HFFc6 (cell line): Measurements from ENCODE around the gene ATP23. TPM values are rescaled to one million over a fixed set of nuclear protein-coding genes. Genes with fewer than 3 reads are reported as not detected.

Experiments
- DNase-seq: peaks from one replicate; pipeline ENCODE4 v3.0.0-alpha.2; 2018
- H3K27ac Mint-ChIP-seq: 2 replicates; pipeline ENCODE4 v1.8.0; 2020; ENCODE audit warnings: mild to moderate bottlenecking, mixed read lengths
- H3K27me3 Mint-ChIP-seq: 2 replicates; pipeline ENCODE4 v1.8.0; 2021; ENCODE audit warnings: mild to moderate bottlenecking, moderate library complexity, mixed read lengths; ENCODE audit not compliant: insufficient read depth
- H3K36me3 Mint-ChIP-seq: 2 replicates; pipeline ENCODE4 v1.8.0; 2021; ENCODE audit warnings: low read depth, mixed read lengths
- H3K4me1 Mint-ChIP-seq: 2 replicates; pipeline ENCODE4 v1.8.0; 2020; ENCODE audit warnings: low read depth, mixed read lengths
- H3K4me3 Mint-ChIP-seq: 2 replicates; pipeline ENCODE4 v1.8.0; 2020; ENCODE audit warnings: mild to moderate bottlenecking, moderate library complexity, mixed read lengths
- H3K9me3 Mint-ChIP-seq: 2 replicates; pipeline ENCODE4 v1.8.0; 2020; ENCODE audit warnings: mild to moderate bottlenecking, mixed read lengths
- long read RNA-seq: library from polyadenylated mRNA; unstranded; transcript quantifications from one replicate; pipeline ENCODE4 v2.0.0, GENCODE V29; 2019
- total RNA-seq, 6 experiments: library from RNA; stranded (reverse); fragmentation: NEBNext Ultra II Directional; extraction: Animal tissue kit (Norgen Biotek cat#: 25700); gene quantifications; 2 replicates in 1 of 6; 3 replicates in 5 of 6; pipeline ENCODE4 v1.2.3, GENCODE V29; 2021
- TF ChIP-seq, protein P1 (sequence below): fragments of 200-600 bp; sonication (generic); IDR thresholded peaks from 2 replicates; pipeline ENCODE4 v1.5.0; 2021; ENCODE audit warnings: antibody characterized with exemption, mild to moderate bottlenecking

Gene ATP23, protein sequence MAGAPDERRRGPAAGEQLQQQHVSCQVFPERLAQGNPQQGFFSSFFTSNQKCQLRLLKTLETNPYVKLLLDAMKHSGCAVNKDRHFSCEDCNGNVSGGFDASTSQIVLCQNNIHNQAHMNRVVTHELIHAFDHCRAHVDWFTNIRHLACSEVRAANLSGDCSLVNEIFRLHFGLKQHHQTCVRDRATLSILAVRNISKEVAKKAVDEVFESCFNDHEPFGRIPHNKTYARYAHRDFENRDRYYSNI
- 1 to 10 TPM; 3.1 to 4.0 (median 3.6) TPM for total RNA-seq
- long read RNA-seq, partial matches to known transcripts, result 0 of 7 reads
- long read RNA-seq, other reads (novel, unspliced or antisense), result 3 of 7 reads

DNA sequence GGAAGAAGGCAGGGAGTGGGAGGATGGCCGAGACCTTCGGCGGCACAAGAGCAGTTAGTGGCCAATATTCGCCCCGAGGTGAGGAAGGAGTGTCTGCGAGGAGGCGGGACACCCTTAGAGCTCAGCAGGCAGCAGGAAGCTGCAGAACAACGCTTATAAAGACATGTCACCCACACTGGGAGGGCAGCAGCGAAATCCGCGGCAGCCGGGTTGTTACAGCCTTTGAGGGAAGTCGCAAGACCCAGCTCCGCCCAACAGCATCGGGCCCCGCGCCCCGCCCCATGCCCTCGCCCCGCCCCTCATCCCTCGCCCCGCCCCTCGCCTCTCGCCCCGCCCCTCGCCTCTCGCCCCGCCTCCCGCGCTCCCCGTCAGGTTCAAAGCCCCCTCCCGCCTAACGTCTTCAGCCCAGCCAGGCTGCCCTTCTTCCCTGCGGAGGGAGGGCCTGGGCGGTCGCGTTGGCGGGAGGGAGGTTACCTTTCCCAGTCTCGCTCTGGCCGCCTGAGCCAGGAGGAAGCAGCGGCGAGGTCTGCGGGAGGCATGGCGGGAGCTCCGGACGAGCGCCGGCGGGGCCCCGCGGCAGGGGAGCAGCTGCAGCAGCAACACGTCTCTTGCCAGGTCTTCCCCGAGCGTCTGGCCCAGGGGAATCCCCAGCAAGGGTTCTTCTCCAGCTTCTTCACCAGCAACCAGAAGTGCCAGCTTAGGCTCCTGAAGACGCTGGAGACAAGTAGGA, at the start of gene ATP23:
Gene ATP23 (plus strand): TSS at position 403 of the 730 bp plus-strand sequence. CDS start 135 bp downstream, at position 538.
- H3K4me1 Mint-ChIP-seq, result peaks cover 25% of the 10 kb centered on the region
- H3K4me3 Mint-ChIP-seq, result peak within 1 kb of the TSS; percentile 93
- H3K36me3 Mint-ChIP-seq, result no peaks in the 10 kb centered on the region
- no peaks in the 10 kb centered on the region for H3K27me3 Mint-ChIP-seq
- no peaks in the 10 kb centered on the region for H3K9me3 Mint-ChIP-seq
- H3K27ac Mint-ChIP-seq, result peak within 1 kb of the TSS; percentile 87
- DNase-seq, result peak; percentile 82
- TF ChIP-seq, protein P1, sequence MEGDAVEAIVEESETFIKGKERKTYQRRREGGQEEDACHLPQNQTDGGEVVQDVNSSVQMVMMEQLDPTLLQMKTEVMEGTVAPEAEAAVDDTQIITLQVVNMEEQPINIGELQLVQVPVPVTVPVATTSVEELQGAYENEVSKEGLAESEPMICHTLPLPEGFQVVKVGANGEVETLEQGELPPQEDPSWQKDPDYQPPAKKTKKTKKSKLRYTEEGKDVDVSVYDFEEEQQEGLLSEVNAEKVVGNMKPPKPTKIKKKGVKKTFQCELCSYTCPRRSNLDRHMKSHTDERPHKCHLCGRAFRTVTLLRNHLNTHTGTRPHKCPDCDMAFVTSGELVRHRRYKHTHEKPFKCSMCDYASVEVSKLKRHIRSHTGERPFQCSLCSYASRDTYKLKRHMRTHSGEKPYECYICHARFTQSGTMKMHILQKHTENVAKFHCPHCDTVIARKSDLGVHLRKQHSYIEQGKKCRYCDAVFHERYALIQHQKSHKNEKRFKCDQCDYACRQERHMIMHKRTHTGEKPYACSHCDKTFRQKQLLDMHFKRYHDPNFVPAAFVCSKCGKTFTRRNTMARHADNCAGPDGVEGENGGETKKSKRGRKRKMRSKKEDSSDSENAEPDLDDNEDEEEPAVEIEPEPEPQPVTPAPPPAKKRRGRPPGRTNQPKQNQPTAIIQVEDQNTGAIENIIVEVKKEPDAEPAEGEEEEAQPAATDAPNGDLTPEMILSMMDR, result no peak

DNA sequence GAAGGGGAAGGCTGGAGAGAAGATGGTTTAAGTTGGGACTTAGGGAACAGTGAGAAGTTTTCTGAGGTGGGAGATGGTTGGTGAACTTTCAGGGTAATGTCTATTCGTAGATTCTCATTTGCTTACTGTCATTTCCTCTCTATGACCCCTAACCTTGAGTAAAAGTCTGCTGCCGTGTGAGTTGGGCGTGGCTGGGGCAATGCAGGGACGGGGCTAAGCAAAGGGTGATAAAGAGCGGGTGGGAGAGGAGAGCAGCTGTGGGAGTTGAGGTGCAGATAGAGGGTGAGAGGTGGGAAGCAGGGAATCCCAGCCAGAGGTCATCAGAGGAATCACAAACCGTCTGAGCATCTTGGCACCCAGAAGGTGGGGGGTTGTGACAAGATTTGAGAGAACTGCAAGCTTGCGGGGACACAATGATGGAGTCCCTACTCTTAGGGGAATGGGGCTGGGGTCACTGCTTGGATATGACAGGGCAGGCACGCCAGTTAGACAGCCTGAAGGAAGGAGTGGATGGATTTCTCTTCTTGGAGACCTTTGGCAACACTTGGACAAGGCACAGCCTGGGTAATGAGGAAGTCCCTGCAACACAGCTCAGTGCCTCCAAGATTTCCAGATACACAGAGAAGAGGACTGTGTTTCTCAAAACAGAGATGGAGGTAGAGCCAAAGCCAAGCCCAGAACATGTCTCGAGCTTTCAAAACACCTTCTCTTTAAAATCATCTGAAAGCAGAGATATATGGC, 49.0 kb upstream of the ATP23 start:
- Mint-ChIP-seq H3K27ac (no peak overlapping the region; the same call in 1 of the 2 replicates), H3K36me3 (no peaks in the 10 kb centered on the region)

GRCh38 chr12:57893431-57894353, 47.7 kb upstream of the ATP23 start:
- TF ChIP-seq, protein P1, result 0 out of 2 replicates have a peak, but pooled peaks have one; percentile 10
- peak; percentile 94 for DNase-seq
- Mint-ChIP-seq H3K27me3 (no peaks in the 10 kb centered on the region), H3K4me1 (peaks cover 94% of the 10 kb centered on the region), H3K36me3 (no peaks in the 10 kb centered on the region), H3K27ac (peak overlapping the region; percentile 99), H3K4me3 (peak overlapping the region; percentile 82), H3K9me3 (no peaks in the 10 kb centered on the region)

More for the DNA sequence above, 49.0 kb upstream of the ATP23 start:
- Mint-ChIP-seq H3K9me3 (no peaks in the 10 kb centered on the region), H3K4me1 (peaks cover 94% of the 10 kb centered on the region), H3K4me3 (peak overlapping the region; percentile 1; the same call in 1 of the 2 replicates), H3K27me3 (no peaks in the 10 kb centered on the region)
- DNase-seq, result no peak
- TF ChIP-seq, protein P1, result no peak

DNA sequence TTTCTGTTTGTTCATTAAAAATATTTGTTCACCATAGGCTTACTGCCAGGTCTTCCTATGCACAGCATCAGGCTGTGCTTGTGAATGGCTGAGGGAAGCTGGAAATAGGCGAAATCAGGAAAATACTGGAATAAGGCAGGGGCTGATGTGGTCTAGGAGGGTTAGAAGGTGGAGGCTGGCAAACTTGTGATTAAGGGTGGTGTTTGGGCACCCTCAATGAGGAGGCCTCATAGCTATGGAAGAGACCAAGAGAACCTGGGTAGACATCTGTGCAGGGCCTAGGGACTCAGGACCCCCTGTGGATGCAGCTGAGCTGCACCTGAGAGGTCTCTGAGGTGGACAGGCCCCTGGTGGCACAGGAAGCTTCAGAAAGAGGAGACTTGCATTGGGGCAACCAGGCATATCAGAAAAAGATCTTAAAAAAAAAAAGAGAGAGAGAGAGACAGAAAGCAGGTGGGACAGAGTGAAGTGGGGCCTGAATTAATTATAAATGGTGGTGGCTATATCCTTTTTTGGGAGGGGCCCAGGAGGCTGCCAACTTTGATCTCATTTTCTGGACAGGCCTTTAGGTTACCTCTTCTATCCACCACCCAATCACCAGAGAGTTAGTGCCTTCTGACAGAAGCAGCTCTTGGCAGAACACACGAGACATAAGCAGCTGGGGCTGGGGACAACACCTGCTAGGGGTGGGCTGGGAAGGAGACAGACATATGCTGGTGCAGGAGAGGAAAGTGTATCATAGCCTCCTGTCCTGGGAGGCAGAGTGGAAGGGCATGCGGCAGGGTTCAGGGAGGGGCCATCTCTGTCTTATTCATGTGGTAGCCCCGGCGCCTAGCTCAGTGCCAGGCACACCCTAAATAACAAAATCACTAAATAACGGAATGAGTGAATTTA, 46.7 kb upstream of the ATP23 start:
- no peak for DNase-seq
- H3K4me1 Mint-ChIP-seq, result peaks cover 94% of the 10 kb centered on the region
- peak overlapping the region; percentile 82 for H3K4me3 Mint-ChIP-seq
- H3K27me3 Mint-ChIP-seq, result no peaks in the 10 kb centered on the region
- H3K27ac Mint-ChIP-seq, result peak overlapping the region; percentile 99
- no peaks in the 10 kb centered on the region for H3K36me3 Mint-ChIP-seq
- H3K9me3 Mint-ChIP-seq, result no peaks in the 10 kb centered on the region
- TF ChIP-seq, protein P1, result no peak
